Esophagus mucosa (tissue), 1 donor: ENCODE results near the gene TNP2. TPM values are rescaled to one million over a fixed set of nuclear protein-coding genes. Genes with fewer than 3 reads are reported as not detected.
"Not testable (repeated sequence)": the region's sequence is repeated elsewhere in the genome, so short reads cannot be mapped to it uniquely, and the experiment has no call there.

ENCODE experiments used
- ATAC-seq: fragments of 200-7000 bp; cut with Tn5 transposase; one replicate; pipeline ENCODE4 v1.9.1; 2020
- total RNA-seq: library from RNA; stranded (reverse); gene quantifications from one replicate; pipeline ENCODE4 v1.2.4, GENCODE V29; 2023
- donor health status: DM: yes; HTN: yes; CAD: no.

Gene TNP2
- total RNA-seq, 1 donor from 2014 or later: not detected

DNA sequence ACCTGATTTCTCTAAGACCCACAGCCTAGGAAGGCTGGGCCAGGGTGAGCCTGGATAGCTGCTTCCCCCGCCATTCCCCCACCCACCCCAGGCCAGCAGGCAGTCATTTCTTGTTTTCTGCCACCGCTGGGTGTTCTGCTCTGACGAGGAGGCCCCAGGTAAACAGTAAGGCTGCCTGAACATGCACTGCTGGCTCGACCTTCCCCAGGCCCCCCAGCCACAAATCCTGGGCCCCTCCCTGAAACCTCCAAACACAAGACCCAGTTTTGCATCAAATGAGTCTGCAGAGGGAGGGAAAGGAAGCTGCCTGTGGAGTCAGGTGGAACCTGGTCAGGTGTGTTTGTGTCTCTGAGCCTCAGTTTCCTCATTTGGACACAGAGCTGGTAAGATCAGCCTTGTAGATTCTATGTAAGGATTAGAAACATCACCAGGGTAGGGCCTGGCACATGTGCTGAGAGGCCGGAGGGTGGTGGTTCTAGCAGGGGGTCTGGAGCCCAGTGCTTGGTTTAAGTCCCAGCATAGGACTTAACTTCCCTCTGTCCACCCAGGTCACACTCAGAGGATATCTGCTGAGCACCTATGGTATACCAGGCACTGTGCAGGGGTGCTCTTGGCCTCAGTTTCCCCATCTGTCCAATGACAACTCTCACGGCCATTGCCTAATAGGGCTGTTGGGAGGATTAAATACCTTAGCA is 30.9 kb upstream of the TNP2 start:
- no peak for ATAC-seq

GRCh38 chr16:11298950-11299547 is 29.9 kb upstream of the TNP2 start:
- not testable (repeated sequence) for ATAC-seq

DNA sequence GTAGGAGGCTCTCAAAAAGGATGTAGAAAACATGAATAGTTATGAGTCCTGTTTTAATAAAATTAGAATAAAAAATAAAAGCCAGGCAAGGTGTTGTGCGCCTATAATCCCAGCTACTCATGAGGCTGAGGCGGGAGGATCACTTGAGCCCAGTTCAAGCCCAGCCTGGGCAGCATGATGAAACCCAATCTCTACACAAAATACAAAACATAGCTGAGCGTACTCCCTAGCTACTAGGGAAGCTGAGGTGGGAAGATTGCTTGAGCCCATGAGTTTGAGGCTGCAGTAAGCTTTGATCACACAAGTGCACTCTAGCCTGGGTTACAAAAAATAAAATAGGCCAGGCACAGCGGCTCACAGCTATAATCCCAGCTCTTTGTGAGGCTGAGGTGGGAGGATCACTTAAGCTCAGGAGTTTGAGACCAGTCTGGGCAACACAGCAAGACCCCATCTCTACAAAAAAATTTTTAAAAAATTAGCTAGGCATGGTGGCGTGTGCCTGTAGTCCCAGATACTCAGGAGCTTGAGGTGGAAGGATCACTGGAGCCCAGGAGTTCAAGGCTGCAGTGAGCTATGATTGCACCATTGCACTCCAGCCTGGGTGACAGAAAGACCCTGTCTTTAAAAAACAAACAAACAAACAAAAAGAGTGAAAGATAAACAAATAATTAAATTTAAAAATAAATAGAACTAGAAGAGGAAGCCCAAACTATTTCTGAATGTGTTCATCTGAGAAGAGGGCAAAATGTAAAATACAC is 29.2 kb upstream of the TNP2 start:
- no peak for ATAC-seq

- ATAC-seq: peak; percentile 75
Measured at GRCh38 chr16:11297492-11298142, 28.5 kb upstream of the TNP2 start.

GRCh38 chr16:11296706-11297491 is 27.8 kb upstream of the TNP2 start:
- ATAC-seq: peak; percentile 80

DNA sequence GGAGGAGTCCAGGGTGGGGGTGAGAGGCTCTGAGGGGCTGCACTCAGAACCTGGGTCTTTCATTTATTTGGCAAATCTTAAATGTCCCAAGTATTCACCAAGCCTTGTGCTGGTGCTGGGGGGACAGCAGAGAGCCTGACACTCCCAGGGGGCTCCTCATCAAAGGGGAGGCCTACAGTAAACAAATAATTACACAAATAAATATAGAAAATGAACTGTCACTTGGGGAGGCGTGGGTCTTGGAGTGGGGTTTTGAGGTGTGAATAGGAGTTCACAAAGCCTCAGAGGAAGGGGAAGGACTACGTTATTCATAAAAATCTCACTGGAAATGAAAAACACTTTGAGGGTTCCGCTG is 27.2 kb upstream of the TNP2 start:
- ATAC-seq: no peak

GRCh38 chr16:11295672-11296071 is 26.5 kb upstream of the TNP2 start:
- no peak for ATAC-seq

DNA sequence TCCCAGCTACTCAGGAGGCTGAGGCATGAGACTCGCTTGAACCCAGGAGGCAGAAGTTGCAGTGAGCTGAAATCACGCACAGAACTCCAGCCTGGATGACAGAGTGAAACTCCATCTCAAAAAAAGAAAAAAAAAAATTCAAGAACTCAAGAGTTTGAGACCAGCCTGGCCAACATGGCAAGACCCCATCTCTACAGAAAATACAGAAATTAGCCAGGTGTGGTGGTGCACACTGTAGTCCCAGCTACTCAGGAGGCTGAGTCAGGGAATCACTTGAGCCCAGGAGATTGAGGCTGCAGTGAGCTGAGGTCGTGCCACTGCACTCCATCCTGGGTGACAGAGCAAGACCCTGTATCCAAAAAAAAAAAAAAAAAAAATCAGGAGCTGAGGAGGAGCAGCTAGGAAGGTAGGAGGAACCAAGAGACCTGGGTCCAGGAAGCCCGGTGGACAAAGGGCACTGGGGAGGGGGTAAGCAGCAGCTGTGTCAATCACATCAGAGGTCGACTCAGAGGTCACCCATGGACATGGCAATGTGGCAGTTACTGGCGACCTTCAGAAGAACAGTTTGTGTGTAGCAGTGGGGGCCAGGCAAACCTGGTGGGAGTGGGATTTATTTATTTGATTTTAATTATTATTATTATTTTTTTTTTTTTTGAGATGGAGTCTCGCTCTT is 23.1 kb upstream of the TNP2 start:
- no peak for ATAC-seq

GRCh38 chr16:11291091-11291703 is 22.1 kb upstream of the TNP2 start:
- ATAC-seq: no peak

GRCh38 chr16:11290102-11290893 is 21.2 kb upstream of the TNP2 start:
- no peak for ATAC-seq

DNA sequence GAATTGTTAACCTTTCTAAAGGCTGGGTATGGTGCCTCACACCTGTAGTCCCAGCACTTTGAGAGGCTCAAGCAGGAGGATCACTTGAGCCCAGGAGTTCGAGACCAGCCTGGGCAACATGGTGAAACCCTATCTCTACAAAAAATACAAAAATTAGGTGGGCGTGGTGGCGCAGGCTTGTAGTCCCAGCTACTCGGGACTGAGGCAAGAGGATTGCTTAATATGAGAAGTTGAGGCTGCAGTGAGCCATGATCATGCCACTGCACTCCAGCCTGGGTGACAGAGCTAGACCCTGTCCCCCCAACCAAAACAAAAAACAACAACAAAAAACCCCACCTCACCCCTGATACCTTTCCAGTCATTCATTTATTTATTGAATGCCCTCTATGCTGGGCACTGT is 20.6 kb upstream of the TNP2 start:
- not testable (repeated sequence) for ATAC-seq

- no peak for ATAC-seq
Measured at GRCh38 chr16:11289202-11289601, 20.1 kb upstream of the TNP2 start.

- ATAC-seq: no peak
Measured at GRCh38 chr16:11285842-11286241, 16.7 kb upstream of the TNP2 start.

GRCh38 chr16:11283820-11284248 is 14.7 kb upstream of the TNP2 start:
- no peak for ATAC-seq

DNA sequence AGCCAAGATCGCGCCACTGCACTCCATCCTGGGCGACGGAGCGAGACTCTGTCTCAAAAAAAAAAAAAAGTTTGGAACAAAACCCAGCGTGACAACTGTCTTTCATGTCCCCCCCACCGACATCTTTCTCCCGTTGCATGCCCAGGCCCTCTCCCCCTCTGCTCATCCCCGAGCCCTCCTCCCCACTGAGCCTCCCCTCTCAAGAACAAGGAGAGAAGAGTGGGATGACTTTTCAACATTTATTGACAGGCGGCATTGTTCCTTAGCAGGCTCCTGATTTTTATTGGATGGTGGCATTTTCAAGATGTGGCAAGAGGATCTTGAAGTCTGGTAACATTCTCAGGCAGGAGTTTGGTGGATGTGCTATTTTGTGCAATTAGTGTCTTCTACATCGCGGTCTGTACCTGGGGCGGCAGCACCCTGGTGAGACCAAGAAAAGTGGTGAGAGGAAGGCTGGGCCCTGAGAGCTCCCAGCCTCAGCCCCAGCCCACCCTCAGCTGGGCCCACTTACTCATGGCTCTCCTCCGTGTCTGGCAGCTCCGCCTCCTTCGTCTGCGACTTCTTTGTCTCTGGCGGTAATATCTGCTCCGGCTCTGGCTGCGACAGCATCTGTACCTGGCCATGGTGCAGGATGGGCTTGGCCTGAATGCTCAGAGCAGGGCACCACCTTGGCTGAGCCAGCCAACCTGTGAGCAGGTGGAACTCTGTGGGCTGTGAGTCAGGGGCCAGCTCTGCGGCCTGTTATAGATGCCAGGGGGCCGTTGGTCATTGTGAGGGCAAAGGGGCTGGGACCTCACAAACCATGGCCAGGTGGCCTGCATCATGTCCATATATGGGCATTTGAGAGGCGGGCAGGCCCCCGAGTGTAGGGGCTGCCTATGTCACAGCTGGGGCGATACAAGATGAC is 11.7 kb upstream of the TNP2 start, which contains the start of gene PRM1:
PRM1 (minus strand) TSS at position 715 of the 907 bp plus-strand sequence; CDS start at position 623, 92 bp downstream.
- no peak for ATAC-seq

GRCh38 chr16:11278681-11279628 is 9.8 kb upstream of the TNP2 start:
- no peak for ATAC-seq

DNA sequence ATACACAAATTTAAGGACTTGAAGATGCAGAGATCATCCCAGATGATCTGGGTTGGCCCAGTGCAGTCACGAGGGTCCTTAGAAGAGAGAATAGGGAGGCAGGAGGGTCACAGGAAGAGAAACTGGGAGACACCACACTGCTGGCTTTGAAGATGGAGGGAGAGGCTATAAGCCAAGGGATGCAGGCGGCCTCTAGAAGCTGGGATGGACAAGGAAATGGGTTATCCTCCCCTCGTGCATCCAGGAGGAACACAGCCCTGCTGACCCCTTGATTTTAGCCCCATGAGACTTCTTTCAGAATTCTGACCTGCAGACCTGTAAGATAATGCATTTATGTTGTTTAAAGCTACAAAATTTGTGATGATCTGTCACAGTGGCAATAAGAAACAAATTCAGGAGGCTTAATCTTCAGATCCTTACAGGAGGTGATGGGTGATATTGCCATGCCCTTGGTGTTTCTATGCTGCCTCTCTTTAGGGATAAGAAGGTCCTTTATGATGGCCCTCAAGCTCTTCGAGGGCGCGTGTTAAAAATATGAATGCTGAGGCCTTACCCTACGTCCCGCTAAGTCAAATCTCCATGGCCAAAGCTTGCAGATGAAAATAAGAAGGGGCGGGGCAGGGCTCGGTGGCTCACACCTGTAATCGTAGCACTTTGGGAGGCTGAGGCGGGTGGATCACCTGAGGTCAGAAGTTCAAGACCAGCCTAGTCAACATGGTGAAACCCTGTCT is 8.6 kb upstream of the TNP2 start:
- ATAC-seq: no peak
